Body of pancreas (tissue), 4 donors: ENCODE measurements around the gene ADORA2A. TPM values are rescaled to one million over a fixed set of nuclear protein-coding genes. Genes with fewer than 3 reads are reported as not detected.

Source experiments
- ATAC-seq: fragments of 150-250 bp; one replicate; pipeline ENCODE4 v1.9.1; 2016
- DNase-seq, 4 donors: peaks; one replicate each; pipeline ENCODE4 v3.0.0-alpha.2; 2019
- H3K27ac ChIP-seq, 4 donors: fragments of 200-600 bp; sonication (generic); 1 replicate in 3 of 4; 2 replicates in 1 of 4; pipeline versions ENCODE4 v1.5.1 to v1.6.1; 2016 to 2019; ENCODE audit warnings: mild to moderate bottlenecking in 1 of 4, mixed read lengths in 1 of 4, moderate library complexity in 1 of 4
- H3K27me3 ChIP-seq, 2 donors: fragments of 200-600 bp; sonication (generic); one replicate each; pipeline ENCODE4 v1.6.0; 2016; ENCODE audit warnings: mild to moderate bottlenecking in 1 of 2
- H3K36me3 ChIP-seq, 2 donors: fragments of 200-600 bp; sonication (generic); replicated peaks in 1 of 2; 2 replicates each; pipeline ENCODE4 v1.5.1; 2016; ENCODE audit warnings: low read depth in 2 of 2; ENCODE audit not compliant: insufficient read depth in 1 of 2
- H3K4me1 ChIP-seq: fragments of 200-600 bp; sonication (generic); one replicate; pipeline ENCODE4 v1.6.0; 2016
- H3K4me3 ChIP-seq, 2 donors: fragments of 200-600 bp; sonication (generic); 1 replicate in 1 of 2; 2 replicates in 1 of 2; pipeline ENCODE4 v1.5.1; 2016 to 2019
- H3K9me3 ChIP-seq, 3 donors: fragments of 200-600 bp; sonication (generic); 1 replicate in 2 of 3; 2 replicates in 1 of 3; pipeline ENCODE4 v1.5.1; 2016
- POLR2A ChIP-seq, 3 donors: fragments of 450-650 bp; IDR thresholded peaks; one replicate each; pipeline ENCODE4 v1.6.1; 2016; ENCODE audit warnings: antibody characterized with exemption in 3 of 3, mild to moderate bottlenecking in 2 of 3
- WGBS, 2 donors: methylation state at CpG; one replicate each; pipeline ENCODE4 v1.1.5; 2017; 5-methylcytosine and 5-hydroxymethylcytosine counted together
- intact Hi-C: fragments of 100-400 bp; cut with DNase I; formaldehyde crosslinking; loops from one replicate; pipeline ENCODE4 v1.15.1; 2023
- total RNA-seq, 2 donors: library from RNA; depleted of rRNA; stranded (reverse); fragments of >200 nt; gene quantifications; one replicate each; pipeline ENCODE4 v1.1.0, GENCODE V29; 2016
- TF ChIP-seq, protein P1 (sequence below), 7 experiments: fragments of 450-650 bp in 4 of 7; fragments of 200-600 bp in 3 of 7; sonication (generic) in 3 of 7; IDR thresholded peaks; one replicate each; pipeline ENCODE4 v1.5.1; 2016 to 2019; ENCODE audit warnings: antibody characterized with exemption in 7 of 7

ADORA2A gene
- total RNA-seq, 2 donors from 2014 or later, result 2.1 to 19.4 TPM

DNA sequence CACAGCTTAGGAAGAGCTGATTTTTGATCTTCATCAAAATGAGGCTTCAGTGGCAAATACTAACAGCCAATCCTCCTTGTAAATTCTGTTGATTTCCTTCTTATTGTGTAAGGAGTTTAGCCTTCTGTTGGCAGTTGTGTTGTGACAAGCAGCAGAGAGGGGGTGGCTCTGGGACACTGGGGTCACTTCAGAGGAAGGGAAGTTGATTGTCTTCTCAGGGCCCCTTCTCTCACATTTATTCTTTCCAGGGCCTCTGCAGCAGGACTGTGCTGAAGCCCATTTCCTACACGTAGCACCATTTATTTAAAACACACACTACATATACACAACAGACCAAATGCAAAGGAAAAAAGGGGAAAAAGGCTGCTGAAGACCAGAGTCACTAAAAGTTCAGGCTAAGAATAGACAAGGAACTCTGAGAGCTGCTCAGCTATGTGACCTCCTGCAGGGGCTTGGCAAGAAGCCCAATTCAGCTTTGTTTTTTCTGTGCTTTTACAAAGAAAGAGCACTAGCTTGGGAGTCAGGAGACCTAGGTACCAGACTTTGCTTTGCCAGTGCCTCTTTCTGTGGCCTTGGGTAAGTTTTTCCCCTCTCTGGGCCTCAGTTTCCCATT is 39.4 kb downstream of the ADORA2A start:
- no peaks in the 10 kb centered on the region for H3K9me3 ChIP-seq
- TF ChIP-seq, protein P1, sequence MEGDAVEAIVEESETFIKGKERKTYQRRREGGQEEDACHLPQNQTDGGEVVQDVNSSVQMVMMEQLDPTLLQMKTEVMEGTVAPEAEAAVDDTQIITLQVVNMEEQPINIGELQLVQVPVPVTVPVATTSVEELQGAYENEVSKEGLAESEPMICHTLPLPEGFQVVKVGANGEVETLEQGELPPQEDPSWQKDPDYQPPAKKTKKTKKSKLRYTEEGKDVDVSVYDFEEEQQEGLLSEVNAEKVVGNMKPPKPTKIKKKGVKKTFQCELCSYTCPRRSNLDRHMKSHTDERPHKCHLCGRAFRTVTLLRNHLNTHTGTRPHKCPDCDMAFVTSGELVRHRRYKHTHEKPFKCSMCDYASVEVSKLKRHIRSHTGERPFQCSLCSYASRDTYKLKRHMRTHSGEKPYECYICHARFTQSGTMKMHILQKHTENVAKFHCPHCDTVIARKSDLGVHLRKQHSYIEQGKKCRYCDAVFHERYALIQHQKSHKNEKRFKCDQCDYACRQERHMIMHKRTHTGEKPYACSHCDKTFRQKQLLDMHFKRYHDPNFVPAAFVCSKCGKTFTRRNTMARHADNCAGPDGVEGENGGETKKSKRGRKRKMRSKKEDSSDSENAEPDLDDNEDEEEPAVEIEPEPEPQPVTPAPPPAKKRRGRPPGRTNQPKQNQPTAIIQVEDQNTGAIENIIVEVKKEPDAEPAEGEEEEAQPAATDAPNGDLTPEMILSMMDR (IDR thresholded peaks at IDR 0.05), result no peak
- no peak for TF ChIP-seq POLR2A (IDR thresholded peaks at IDR 0.05)
- peaks cover 19% of the 10 kb centered on the region for H3K4me1 ChIP-seq
- peak overlapping the region in 2 of 4 donors; percentile 27 to 56 for H3K27ac ChIP-seq
- WGBS, 2 donors, result 52 to 93% methylated on average over 1 of the region's 1 CpG
- ATAC-seq (peak; percentile 64), DNase-seq (peak in 3 of 4 donors; percentile 20 to 34 (median 29))
- H3K4me3 ChIP-seq, result no peak overlapping the region
- no peaks in the 10 kb centered on the region for H3K36me3 ChIP-seq
- intact Hi-C loops, result no loop called here
- H3K27me3 ChIP-seq, result no peaks in the 10 kb centered on the region

DNA sequence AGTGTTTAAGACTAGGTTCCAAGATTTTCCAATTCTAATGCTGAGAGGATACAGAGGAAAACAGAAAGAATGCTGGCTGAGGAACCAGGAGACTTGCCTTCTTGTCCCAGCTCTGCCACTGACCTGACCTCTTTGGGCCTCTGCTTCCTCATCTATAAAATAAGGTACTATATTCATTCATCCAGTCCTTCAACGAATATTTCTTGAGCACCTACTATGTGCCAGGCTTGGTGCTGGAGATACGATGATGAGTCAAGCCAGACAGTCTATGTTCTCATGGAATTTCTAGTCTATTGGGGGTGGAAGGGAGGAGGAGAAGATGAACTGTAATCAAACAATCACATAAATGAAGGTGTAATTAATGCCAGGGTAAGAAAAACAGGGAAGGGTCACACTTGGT is 39.9 kb downstream of the ADORA2A start:
- H3K4me3 ChIP-seq, result no peak overlapping the region
- H3K27me3 ChIP-seq, result no peaks in the 10 kb centered on the region
- intact Hi-C loops, result no loop called here
- no peak for DNase-seq
- WGBS, 2 donors, result 59 to 64% methylated on average over 2 of the region's 2 CpGs
- no peak for TF ChIP-seq POLR2A (IDR thresholded peaks at IDR 0.05)
- TF ChIP-seq, protein P1 (IDR thresholded peaks at IDR 0.05), result no peak
- peaks cover 19% of the 10 kb centered on the region for H3K4me1 ChIP-seq
- H3K9me3 ChIP-seq, result no peaks in the 10 kb centered on the region
- H3K27ac ChIP-seq, result peak overlapping the region in 2 of 4 donors; percentile 27 to 56
- no peak for ATAC-seq
- H3K36me3 ChIP-seq, result no peaks in the 10 kb centered on the region

DNA sequence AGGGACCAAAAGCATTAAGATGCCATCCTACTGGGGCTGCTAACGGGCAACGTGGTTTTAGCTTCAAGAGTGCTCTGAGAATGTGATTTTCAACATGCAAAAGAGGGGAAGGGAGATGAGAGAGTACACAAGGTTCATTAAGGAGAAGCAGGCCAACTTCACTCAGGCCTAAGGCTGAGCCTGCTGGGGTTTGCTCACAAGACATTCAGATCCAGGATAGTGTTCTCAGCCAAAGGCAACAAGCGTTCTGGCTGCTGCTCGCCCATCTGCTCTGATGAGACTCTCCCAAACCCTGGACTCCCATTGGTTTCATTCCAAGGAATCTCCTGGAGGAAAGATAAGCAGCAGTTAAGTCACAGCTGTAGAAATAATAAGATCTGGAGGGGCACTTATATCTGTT is 44.2 kb downstream of the ADORA2A start:
- peak; percentile 30 for ATAC-seq

DNA sequence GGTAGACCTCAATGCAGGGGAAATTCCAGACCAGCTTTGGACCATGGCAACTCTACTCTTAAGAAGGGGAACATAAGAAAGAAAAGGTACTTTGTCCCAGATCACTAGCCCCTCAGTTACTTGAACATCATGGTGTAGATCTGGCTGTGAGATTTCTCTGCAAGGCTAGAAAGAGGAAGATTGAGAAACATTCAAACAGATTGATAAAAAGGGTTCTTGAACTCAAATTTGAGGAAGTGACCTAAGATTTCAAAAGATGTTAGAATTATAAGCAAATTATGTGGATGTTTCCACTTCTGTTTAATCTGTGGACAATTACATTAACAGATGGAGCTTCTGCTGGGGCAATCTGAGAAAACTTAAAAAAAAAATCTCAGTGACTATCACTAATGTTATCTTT is 45.9 kb downstream of the ADORA2A start:
- H3K27me3 ChIP-seq, result no peaks in the 10 kb centered on the region
- no peaks in the 10 kb centered on the region for H3K9me3 ChIP-seq
- intact Hi-C loops, result no loop called here
- ATAC-seq, result no peak
- TF ChIP-seq, protein P1 (IDR thresholded peaks at IDR 0.05), result no peak
- no peak for TF ChIP-seq POLR2A (IDR thresholded peaks at IDR 0.05)
- H3K4me3 ChIP-seq, result no peak overlapping the region
- no peaks in the 10 kb centered on the region for H3K36me3 ChIP-seq
- no peak overlapping the region for H3K27ac ChIP-seq
- no peaks in the 10 kb centered on the region for H3K4me1 ChIP-seq
- DNase-seq, result no peak

More for the DNA sequence above, 44.2 kb downstream of the ADORA2A start:
- Histone ChIP-seq H3K9me3 (no peaks in the 10 kb centered on the region), H3K36me3 (no peaks in the 10 kb centered on the region), H3K27me3 (no peaks in the 10 kb centered on the region), H3K27ac (no peak overlapping the region), H3K4me3 (no peak overlapping the region), H3K4me1 (peaks cover 10% of the 10 kb centered on the region)
- 80 to 94% methylated on average over 4 of the region's 4 CpGs for whole genome bisulfite sequencing, 2 donors
- DNase-seq, result peak in 3 of 4 donors; percentile 15 to 43 (median 28)
- TF ChIP-seq, protein P1 (IDR thresholded peaks at IDR 0.05), result no peak
- TF ChIP-seq POLR2A (IDR thresholded peaks at IDR 0.05), result no peak
- intact Hi-C loops, result no loop called here

DNA sequence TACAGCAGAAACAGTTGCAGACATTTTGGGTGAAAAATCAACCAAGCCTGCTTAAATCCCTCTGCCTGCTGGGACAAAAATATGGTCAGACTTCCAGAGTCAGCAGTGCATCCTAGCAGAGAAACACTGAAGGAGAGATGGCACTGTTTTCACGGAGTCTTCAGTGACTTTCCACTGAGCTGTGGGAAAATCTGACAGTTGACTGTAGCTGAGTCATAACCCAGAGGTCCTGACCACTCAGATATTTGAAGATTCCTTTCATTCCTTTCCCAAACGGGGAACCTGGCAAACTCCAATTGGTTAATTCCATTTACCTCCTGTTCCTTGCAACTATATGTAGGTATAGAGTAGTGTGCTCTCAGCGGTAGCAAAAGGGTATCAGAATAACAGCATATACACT is 46.8 kb downstream of the ADORA2A start:
- WGBS, 2 donors, result 37 to 43% methylated on average over 3 of the region's 3 CpGs
- H3K36me3 ChIP-seq, result no peaks in the 10 kb centered on the region
- H3K27ac ChIP-seq, result no peak overlapping the region
- TF ChIP-seq, protein P1 (IDR thresholded peaks at IDR 0.05), result no peak
- no peak for TF ChIP-seq POLR2A (IDR thresholded peaks at IDR 0.05)
- DNase-seq, result no peak
- no peaks in the 10 kb centered on the region for H3K9me3 ChIP-seq
- no peak overlapping the region for H3K4me3 ChIP-seq
- H3K27me3 ChIP-seq, result no peaks in the 10 kb centered on the region
- H3K4me1 ChIP-seq, result no peaks in the 10 kb centered on the region
- ATAC-seq, result no peak
- intact Hi-C loops, result no loop called here
